AG09309 (cell line): ENCODE results near the gene GIPC1.
"Not testable (repeated sequence)": the region's sequence is repeated elsewhere in the genome, so short reads cannot be mapped to it uniquely, and the experiment has no call there.

Experiments
- DNase-seq: peaks from one replicate; pipeline ENCODE4 v3.0.0-alpha.2; 2010; ENCODE audit warnings: low read depth
- H3K4me3 ChIP-seq: 2 replicates; pipeline ENCODE4 v1.5.1; 2011; ENCODE audit warnings: mild to moderate bottlenecking, low read depth, low read length, moderate library complexity; ENCODE audit not compliant: control insufficient read depth
- CTCF ChIP-seq: IDR thresholded peaks from 2 replicates; pipeline ENCODE4 v1.5.1; 2011; ENCODE audit warnings: mild to moderate bottlenecking, low read depth, low read length, inconsistent platforms; ENCODE audit not compliant: insufficient read depth, control insufficient read depth; ENCODE audit errors: missing control alignments

The GIPC1 gene

GRCh38 chr19:14470031-14470876 lies 25.7 kb downstream of the GIPC1 start:
- TF ChIP-seq CTCF, result no peak
- no peak overlapping the region for H3K4me3 ChIP-seq
- DNase-seq, result no peak

GRCh38 chr19:14467816-14468215 lies 28.1 kb downstream of the GIPC1 start:
- no peak overlapping the region for H3K4me3 ChIP-seq
- peak; percentile 15 for TF ChIP-seq CTCF
- DNase-seq, result no peak

DNA sequence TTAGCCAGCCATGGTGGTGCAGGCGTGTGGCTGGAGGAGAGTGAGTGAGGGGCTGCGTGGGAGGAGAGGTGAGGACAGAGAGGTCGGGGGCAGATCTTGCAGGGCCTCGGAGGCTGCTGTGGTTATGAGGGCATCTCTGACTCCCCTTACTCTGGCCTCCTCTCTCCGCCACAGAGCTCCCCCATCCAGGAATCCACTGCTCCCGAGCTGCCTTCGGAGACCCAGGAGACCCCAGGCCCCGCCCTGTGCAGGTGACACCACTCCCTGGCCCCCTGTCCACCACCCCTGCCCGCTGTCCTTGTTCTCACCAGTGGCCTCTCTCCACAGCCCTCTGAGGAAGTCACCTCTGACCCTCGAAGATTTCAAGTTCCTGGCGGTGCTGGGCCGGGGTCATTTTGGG lies 28.5 kb downstream of the GIPC1 start:
- H3K4me3 ChIP-seq, result no peak overlapping the region
- no peak for TF ChIP-seq CTCF
- no peak for DNase-seq

GRCh38 chr19:14463747-14464146 lies 32.2 kb downstream of the GIPC1 start:
- no peak for DNase-seq
- H3K4me3 ChIP-seq, result no peak overlapping the region
- TF ChIP-seq CTCF, result no peak

DNA sequence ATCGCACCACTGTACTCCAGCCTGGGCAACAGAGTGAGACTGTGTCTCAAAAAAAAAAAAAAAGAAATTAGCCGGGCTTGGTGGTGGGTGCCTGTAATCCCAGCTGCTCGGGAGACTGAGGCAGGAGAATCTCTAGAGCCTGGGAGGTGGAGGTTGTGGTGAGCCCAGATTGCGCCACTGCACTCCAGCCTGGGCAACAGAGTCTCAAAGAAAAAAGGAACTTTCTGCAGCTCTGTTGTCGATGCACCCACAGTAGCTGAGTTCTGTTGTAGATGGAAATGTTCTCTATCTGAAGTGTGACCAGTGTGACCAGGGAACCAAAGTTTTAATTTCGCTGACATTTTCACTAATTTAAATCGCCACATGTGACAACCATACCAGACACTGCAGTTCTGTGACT lies 33.5 kb downstream of the GIPC1 start:
- not testable (repeated sequence) for DNase-seq, H3K4me3 ChIP-seq

DNA sequence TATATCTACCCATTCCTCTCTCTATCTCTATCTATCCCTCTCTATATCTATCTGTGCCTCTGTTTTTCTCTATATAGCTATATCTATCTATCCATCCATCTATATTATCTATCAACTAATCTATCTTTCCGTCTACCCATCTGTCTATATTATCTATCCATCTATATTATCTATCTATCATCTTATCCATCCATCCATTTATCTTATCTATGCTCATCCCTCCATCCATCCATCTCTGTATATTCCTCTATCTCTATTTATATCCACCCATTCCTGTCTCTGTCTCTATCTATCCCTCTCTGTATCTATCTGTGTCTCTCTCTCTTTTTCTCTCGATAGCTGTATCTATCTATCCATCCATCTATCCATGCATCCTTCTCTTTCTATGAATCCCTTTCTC lies 35.0 kb downstream of the GIPC1 start:
- DNase-seq, result no peak
- no peak overlapping the region for H3K4me3 ChIP-seq
- no peak for TF ChIP-seq CTCF

DNA sequence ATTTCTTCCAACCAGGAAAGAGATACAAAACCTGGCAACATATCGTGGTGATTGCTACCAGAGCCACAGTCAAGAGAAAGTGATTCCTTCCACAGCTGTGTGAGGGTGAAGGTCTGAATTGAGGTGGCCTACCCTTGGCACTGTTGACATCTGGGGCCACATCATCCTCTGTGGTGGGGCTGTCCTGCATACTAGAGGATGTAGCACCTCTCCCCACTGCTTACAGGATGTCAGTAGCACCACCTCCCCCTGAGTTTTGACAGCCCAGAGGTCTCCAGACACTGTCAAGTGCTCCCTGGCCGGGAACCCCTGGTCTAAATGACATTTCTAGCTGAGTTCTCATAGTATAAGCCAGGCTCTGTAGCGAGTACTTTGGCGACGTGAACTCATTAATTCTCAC lies 36.2 kb downstream of the GIPC1 start:
- no peak overlapping the region for H3K4me3 ChIP-seq
- TF ChIP-seq CTCF, result no peak
- DNase-seq, result no peak

DNA sequence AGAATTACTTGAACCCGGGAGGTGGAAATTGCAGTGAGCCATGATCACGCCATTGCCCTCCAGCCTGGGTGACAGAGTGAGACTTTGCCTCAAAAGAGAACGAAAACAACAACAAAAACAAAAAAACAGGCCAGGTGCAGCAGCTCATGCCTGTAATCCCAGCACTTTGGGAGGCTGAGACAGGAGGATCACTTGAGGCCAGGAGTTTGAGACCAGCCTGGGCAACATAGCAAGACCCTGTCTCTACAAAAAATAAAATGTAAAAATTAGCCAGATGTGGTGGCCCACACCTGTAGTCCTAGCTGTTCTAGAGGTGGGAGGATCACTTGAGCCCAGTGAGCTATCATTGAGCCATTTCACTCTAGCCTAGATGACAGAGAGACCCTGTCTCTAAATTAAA lies 43.6 kb downstream of the GIPC1 start:
- DNase-seq, H3K4me3 ChIP-seq: not testable (repeated sequence)
